LNCAP (cell line): ENCODE measurements around the gene ERAP2.

Experiments used
- TF ChIP-seq, protein P1 (sequence below): fragments of 450-650 bp; IDR thresholded peaks from 2 replicates; pipeline ENCODE4 v1.5.1; 2017; ENCODE audit warnings: mild to moderate bottlenecking

The ERAP2 gene

DNA sequence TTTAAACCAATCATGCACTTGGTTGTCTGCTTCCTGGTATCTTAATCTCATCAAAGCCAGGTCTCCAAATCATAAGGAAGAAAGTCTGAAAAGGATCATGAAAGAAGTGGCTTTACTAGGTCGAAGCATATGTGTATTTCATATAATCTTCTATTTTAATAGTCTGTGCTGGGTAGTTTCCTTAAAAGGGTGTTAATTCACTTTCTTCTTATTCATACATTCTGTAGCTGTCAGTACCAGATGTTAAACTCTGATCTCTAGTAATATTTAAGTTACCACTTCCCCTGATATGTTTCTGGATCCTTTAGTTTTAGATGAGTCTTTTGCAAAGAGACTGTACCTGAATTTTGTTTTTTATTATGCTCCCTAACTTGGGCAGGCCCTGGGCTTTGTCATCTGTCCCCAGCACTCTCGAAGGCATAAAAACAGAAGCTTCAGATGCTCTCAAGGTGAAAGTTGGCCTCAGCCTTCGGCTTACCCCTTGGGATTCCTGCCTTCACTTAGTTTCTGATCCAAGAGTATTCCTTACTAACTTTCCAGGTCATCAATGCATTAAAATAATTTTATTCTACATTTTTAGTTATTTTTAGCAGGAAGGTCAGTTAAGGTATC lies 44.5 kb downstream of the ERAP2 start:
- TF ChIP-seq, protein P1, sequence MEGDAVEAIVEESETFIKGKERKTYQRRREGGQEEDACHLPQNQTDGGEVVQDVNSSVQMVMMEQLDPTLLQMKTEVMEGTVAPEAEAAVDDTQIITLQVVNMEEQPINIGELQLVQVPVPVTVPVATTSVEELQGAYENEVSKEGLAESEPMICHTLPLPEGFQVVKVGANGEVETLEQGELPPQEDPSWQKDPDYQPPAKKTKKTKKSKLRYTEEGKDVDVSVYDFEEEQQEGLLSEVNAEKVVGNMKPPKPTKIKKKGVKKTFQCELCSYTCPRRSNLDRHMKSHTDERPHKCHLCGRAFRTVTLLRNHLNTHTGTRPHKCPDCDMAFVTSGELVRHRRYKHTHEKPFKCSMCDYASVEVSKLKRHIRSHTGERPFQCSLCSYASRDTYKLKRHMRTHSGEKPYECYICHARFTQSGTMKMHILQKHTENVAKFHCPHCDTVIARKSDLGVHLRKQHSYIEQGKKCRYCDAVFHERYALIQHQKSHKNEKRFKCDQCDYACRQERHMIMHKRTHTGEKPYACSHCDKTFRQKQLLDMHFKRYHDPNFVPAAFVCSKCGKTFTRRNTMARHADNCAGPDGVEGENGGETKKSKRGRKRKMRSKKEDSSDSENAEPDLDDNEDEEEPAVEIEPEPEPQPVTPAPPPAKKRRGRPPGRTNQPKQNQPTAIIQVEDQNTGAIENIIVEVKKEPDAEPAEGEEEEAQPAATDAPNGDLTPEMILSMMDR, result no peak

DNA sequence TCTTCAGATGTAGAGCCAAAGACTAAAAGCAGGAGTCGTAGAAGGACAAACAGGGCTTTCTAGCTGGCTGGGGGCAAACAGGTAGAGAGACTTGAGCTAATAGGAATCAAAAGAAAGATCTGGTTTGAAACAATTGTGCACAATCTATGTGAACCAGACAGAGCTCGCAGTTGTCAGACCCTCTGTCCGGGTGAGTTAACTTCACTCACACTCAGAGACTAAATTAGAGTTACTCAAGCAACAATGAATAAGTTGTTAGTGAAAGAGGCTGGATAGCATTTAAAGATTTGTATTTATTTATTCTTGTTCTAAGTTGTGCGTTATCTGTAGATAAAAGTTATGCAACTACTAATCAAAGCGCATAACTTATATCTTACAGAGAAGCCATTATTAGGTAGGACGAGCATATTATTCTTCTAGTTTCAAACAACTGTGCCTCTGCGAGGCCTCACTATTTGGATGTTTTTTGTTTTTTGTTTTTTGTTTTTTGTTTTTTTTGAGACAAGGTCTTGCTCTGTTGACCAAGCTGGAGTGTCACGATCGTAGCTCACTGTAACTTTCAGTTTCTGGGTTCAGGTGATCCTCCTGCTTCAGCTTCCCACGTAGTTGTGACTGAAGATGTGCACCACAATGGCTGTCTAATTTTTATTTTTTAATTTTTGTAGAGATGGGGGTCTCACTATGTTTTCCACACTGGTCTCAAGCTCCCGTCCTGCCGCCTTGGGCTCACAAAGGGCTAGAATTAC lies 46.4 kb downstream of the ERAP2 start:
- TF ChIP-seq, protein P1, result no peak

DNA sequence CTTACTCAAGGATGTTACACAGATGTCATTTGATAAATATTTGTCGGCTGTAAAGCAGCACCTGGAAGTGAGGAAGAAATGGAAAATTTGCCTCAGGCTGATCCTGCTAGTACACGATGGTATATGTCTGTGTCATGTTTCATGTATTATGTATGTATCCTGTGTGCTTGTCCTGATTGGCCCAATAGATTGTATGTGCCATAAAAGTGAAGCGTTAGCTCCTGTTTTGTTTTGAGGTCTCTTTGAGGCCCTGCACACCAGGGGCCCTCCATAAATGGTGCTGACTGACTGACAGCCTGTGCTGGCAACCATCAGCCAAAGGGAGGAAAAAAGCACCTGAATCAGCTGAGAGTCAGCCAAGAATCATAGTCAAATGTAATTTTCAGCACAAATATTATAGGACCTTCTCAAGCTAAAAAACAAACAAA lies 47.7 kb downstream of the ERAP2 start:
- TF ChIP-seq, protein P1, result no peak

DNA sequence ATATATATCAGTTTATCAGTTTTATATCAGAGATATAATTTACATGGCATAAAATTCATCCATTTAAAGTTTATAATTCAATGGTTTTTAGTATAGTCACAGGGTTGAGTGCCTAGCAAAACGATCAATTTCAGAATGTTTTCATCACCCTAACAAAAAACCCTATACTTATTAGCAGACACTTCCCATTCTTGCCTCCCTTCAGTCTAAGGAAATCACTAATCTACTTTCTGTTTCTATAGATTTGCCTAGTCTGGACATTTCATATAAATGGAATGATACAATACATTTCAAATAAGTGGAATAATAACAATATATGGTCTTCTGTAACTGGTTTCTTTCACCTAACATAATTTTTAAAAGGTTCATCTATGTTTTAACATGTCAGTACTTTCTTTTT lies 50.0 kb downstream of the ERAP2 start:
- TF ChIP-seq, protein P1, result no peak

DNA sequence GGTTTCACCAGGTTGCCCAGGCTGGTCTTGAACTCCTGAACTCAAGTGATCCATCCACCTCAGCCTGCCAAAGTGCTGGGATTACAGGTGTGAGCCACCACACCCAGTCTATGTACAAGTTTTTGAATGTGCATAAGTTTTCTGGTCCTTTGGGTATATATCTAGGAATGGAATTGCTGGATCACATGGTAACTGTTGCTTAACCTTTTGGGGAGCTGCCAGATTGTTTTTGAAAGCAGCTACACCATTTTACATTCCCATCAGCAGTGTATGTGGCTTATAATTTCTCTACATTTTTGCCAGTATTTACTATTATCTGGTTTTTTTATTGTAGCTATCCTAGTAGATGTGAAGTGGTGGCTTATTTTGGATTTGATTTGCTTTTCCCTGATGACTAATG lies 50.7 kb downstream of the ERAP2 start:
- TF ChIP-seq, protein P1, result no peak

DNA sequence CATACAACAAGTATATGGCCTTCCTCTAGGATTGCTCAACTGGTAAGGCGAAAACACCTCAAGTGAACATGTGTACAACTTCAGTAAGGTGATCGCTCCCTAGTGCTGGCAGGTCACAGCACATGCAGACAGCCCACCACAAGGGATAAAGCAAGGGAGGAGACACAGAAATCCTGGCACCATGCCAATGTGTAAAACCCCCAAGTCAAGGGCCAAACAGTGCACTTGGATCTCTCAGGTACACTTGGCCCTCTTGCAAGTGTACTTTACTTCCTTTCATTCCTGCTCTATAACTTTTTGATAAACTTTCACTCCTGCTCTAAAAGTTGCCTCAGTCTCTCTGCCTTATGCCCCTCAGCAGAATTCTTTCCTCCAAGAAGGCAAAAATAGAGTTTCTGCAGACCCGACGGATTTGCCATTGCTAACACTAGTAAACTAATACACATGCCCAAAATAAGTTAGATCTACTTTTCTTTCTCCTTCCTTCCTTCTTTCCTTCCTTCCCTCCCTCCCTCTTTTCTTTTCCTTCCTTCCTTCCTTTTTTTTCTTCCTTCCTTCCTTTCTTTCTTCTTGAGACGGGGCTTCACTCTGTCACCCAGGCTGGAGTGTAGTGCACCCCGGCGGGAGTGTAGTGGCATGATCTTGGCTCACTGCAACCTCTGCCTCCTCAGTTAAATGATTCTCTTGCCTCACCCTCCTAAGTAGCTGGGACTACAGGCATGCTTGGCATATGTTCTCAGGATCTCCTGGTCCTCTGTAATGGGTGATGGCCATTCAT lies 52.8 kb downstream of the ERAP2 start:
- TF ChIP-seq, protein P1, result no peak

DNA sequence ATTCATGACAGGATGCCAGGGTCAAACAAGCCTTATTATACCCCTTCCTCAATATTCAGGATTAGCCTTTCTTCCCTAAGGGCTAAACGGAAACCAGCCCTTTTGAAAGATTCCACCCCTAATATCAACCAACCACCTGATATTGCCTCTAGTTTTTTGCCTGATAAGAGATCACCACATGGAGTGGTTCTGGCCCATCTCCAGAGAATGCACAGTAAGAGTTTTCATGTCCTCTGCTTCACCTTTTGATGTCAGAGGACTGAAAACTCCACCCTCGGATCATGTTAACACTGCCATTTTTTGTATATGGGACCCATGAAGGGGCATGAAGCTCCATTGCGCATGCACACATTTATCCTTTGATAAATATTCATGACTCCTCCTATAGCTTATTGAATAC lies 53.8 kb downstream of the ERAP2 start:
- TF ChIP-seq, protein P1, result no peak
